T-helper 1 cell (primary cell): Measurements from ENCODE around the gene HNRNPLL.

Source experiments
- DNase-seq, 5 donors: peaks; one replicate each; pipeline ENCODE4 v3.0.0-alpha.2; 2012 to 2020

Gene HNRNPLL

DNA sequence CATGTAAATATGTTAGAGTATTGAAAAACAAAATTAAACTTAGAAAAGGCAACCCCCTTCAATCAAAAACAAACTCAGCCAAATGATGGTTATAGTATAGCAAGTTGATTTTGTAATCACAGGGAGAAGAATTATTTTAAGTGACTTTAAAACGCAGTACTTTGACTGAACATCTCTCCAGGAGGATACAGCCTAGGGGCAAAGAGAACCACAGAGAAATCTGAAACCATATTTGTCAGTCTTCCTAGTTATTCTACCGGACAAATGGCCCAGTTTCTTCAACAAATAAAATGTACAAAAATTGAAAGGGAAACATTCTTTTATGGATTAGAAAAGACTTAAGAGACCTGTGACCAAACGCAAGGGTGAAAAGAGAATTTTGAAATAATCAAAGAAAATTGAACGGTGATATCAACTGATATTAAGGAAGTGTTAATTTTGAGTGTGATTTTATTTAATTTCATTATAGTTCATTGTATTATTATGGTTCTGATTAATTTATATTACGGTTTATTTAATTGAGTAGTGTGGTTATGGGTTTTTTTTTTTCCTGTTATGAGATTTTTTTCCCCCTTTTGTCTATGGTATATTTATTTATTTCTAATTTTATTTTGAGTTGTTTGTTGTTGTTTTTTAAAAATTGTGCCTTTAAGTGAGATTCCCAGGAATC, 75.3 kb downstream of the HNRNPLL start:
- DNase-seq = no peak

DNA sequence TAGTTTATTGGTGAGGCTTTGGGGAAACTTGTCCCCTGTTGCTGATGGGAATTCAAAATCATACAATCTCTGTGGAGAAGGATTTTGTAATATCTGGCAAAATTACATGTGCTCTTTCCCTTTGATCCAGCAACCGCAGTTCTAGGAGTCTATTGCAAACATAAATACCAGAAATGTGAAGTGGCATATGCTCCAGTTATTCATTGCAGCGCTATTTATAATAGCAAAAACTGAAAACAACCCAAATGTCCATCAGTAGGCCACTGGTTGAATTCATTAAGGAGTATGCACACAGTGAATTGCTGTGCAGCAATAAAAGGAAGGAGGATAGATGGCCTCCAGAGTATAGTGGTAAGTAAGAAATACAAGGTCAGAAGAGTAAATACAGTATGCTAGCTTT, 76.5 kb downstream of the HNRNPLL start:
- no peak for DNase-seq

DNA sequence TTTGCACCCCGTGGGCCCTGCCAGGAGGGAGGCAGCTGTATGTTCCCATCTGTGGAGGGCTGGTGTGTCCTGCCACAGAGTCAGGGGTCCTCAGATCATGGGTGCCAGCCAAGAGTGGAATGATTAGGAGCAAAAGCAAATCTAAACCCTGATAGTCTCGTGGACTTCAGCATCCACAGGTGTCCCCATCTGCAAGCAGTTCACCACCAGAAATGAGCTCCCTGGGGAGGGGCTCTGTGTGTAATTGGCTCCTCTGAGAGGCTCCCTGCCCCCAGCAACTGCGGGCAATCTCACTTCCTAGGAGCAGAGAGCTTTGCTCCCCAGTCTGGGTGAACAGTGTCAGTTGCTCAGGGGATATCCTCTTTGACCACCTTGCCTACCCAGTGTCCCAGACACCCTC, 78.1 kb downstream of the HNRNPLL start:
- DNase-seq = no peak

DNA sequence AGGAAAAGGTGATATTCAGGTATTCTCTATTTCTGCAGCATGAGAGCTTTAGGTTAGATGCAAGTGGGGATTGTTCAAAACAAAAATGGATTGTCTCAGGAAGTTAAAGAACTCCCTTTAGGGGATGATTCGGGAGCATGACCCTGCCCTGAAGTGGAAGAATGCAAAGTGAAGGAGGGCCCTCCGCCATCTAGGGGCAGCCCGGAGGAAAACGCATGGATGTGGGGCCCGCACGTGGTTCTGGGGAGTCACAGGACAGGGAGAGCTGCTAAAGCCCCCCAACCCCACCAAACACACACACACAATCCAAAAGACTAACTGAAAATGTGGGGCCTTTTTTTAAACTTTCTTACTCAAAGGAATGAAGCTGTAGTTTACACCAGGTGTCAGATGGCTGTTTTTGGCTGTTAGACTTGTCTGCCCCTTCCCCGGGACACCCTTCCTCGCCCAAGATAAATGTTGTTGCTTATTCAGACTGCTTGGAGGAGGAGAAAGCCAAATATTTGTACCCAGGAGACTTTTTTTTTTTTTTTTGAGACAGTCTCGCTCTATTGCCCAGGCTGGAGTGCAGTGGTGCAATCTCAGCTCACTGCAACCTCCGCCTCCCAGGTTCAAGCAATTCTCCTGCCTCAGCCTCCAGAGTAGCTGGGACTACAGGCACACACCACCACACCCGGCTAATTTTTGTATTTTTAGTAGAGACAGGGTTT, 78.8 kb downstream of the HNRNPLL start:
- no peak for DNase-seq

DNA sequence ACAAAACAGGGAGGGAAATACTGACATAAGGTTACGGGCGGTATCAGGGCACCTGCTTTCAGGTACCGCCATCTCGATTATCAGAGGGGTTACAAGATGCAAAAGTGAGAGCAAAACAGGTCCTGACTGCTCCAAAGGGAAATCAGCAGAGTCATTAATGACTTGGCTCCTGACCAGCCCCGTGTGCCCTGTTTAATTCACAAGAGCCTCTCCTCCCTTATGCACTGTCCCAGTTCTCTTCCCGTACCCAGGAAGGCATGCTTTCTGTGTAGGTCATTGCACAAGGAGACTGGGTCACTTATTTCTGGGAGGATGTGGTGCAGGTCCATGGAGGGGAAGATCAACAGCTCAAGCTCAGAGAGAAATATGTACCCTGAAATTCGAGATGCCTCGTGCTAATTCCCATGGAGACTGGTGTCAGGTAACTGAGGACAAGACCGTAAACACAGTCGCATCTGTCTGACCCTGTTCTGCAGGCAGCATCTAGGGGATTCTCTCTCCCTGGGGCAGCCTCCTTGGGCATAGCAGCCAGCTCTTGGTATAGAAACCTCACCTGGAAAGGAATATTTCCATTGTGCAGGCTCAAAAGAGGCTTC, 79.9 kb downstream of the HNRNPLL start:
- no peak for DNase-seq

DNA sequence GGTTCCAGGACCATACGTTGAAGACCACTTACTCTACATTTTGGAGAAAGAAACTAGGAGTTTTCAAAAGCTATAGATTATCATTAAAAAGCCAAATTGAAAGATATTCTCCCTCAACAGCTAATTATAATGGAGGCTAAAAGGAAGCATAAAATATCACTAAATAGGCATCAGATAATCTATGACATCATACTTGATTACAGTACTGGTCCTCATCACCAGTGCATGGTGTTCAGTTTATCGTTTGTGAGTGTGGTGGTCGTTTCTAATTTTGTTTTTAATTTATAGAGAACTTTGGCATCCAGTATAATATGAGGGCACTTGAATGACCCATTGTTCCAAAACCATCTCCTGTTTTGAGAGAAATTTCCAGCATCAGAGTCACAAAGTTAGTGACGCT, 80.9 kb downstream of the HNRNPLL start:
- no peak for DNase-seq

DNA sequence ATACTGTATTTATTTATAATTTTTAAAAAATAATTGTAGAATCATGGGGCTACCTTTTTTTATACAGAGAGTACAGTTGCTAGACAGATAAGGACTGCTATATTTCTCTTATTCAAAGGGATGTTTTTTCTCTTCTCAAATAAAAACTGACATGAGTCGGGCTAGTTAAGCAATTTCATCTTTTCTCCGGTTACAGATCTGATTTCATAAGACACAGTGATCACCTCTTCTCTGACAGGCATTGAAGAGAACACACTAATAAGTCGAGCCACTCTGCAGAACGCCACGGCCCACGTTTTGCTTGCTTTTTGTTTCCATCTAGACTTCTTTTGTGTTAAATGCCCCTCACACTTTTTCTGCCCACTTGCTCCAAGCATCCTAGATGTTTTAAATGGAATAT, 85.4 kb downstream of the HNRNPLL start:
- no peak for DNase-seq

DNA sequence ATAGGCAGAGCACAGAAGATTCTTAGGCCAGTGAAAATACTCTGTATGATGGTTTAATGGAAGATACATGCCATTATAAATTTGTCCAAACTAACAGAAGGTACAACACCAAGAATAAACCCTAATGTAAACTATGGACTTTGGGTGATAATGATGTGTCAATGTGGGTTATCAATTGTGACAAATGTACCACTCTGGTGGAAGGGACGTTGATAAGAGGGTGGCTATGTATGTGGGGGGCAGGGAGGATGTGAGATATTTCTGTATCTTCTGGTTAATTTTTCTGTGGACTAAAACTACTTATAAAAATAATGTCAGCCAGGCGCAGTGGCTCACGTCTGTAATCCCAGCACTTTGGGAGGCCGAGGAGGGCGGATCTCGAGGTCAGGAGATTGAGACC, 86.2 kb downstream of the HNRNPLL start:
- no peak for DNase-seq

DNA sequence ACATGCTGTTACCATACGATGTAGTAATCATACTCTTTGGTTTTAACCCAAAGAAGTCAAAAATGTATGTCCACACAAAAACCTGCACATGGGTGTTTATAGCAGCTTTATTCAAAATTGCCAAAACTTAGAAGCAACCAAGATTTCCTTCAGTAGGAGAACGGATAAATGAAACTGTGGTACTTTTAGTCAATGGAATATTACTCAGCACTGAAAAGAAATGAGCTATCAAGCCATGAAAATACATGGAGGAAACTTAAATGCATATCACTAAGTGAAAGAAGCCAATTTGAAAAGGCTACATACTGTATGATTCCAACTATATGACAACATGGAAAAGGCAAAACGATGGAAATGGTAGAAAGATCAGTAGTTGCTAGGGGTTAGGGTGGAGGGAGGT, 86.6 kb downstream of the HNRNPLL start:
- DNase-seq = no peak

DNA sequence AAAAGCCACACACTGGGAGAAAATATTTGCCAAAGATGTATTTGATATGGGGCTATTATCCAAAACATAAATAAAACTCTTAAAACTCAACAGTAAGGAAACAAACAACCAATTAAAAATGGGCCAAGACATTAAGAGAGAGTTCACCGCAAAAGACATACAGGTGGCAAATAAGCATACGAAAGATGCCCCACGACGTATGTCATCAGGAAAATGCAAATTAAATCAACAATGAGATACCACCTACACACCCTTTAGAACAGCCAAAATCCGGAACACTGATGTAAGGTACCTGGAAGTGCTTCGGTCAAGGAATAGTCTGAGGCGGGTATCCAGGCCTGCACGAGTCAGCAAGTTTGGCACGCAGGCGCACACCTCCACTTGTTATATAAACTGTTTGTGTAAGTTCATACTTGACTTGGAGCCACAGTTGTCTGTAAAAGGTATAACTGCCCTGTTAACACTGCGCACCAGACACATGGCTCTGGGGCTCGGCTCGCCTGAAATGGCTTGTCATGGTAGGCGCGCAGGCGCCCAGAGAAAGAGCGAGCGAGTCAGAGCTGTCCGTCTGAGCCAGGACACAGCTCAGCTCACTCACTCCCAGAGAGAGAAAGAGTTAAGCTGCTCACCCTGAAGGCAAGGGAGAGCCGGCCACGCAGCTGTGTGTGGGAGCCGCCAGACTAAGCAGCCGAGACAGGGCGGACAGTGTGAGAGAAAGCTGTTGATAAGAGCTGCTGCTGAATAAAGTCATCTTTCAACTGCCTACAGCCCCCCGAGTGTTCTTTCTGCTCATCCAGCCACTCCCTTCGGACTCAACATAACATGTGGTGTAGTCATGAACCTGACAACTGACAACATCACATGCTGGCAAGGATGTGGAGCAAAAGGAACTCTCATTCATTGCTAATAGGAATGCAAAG, 87.3 kb downstream of the HNRNPLL start:
- DNase-seq = no peak

DNA sequence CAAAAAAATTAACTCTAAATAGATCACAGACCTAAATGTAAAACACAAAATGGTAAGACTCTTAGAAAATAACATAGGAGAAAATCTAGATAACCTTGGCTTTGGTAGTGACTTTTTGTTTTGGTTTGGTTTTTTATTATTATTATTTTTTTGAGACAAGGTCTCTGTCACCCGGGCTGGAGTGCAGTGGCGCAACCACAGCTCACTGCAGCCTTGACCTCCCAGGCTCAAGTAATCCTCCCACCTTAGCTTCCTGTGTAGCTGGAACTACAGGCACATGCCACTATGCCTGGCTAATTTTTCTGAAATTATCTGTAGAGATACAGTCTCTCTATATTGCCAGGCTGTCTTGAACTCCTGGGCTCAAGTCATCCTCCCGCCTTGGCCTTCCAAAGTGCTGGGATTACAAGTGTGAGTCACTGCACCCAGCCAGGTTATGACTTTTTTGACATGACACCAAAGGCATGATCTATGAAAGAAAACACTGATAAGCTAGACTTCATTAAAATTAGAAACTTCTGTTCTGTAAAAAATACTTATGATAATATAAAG, 88.0 kb downstream of the HNRNPLL start:
- DNase-seq = no peak

DNA sequence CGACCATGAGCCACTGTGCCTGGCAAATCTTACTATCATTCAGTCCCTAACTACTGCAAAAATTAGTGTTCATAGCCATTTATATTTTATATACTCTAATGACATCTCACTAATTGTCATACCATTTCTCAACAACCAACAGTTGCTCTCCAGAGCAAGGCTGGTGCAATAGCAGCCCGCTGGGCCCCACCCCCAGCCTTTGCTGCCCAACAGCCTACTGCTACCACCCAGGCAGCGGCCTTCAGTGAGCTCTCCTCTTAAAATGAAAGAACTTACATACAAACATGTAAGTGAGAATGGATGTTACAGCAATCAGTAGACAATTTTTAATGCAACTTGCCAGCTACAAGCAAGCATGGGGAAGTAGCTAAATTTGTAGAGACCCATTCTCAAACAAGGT, 90.5 kb downstream of the HNRNPLL start:
- DNase-seq = no peak
